ENCODE measurements around the gene NTNG1.

Gene NTNG1

GRCh38 chr1:107299521-107299920, 158.7 kb downstream of the NTNG1 start:
- no peak for DNase-seq (ENCODE audit: extremely low spot score)
- ChIA-PET CTCF (no interaction called here), POLR2A (no interaction called here)
- TF ChIP-seq L3MBTL2 (conservative IDR thresholded peaks at IDR 0.05) (no peak), FOXM1 (IDR thresholded peaks at IDR 0.05; ENCODE audit: borderline replicate concordance) (no peak), SUZ12 (IDR thresholded peaks at IDR 0.05) (no peak), LEF1 (IDR thresholded peaks at IDR 0.05; ENCODE audit: borderline replicate concordance) (no peak), TARDBP (IDR thresholded peaks at IDR 0.05) (no peak), PKNOX1 (IDR thresholded peaks at IDR 0.05) (no peak)

- TF ChIP-seq NFRKB (IDR thresholded peaks at IDR 0.05) (no peak), PKNOX1 (IDR thresholded peaks at IDR 0.05) (no peak), L3MBTL2 (conservative IDR thresholded peaks at IDR 0.05) (no peak), SUZ12 (IDR thresholded peaks at IDR 0.05) (no peak), CTBP1 (IDR thresholded peaks at IDR 0.05; ENCODE audit: borderline replicate concordance) (no peak), ELF4 (IDR thresholded peaks at IDR 0.05) (no peak)
- DNase-seq (ENCODE audit: extremely low spot score) = no peak
- CTCF ChIA-PET = no interaction called here
- POLR2A ChIA-PET = no interaction called here
These were observed 169.1 kb downstream of the NTNG1 start for GRCh38 chr1:107309962-107310361.

- TF ChIP-seq FOXM1 (IDR thresholded peaks at IDR 0.05; ENCODE audit: borderline replicate concordance) (no peak), SP1 (IDR thresholded peaks at IDR 0.05) (no peak), ZNF384 (IDR thresholded peaks at IDR 0.05) (no peak), FOXA1 (IDR thresholded peaks at IDR 0.05) (no peak), SUZ12 (IDR thresholded peaks at IDR 0.05) (no peak), PKNOX1 (IDR thresholded peaks at IDR 0.05) (no peak), CTBP1 (IDR thresholded peaks at IDR 0.05; ENCODE audit: borderline replicate concordance) (no peak), L3MBTL2 (conservative IDR thresholded peaks at IDR 0.05) (no peak), BHLHE40 (IDR thresholded peaks at IDR 0.05; ENCODE audit: borderline replicate concordance) (no peak)
- CTCF ChIA-PET = interaction anchor here (0.9 kb wide), 1 partner anchor 10 kb away, joined by 3 read pairs; no protein-coding TSS in a partner anchor
These were observed 174.8 kb downstream of the NTNG1 start for GRCh38 chr1:107315652-107316051.

GRCh38 chr1:107318932-107319331, 178.1 kb downstream of the NTNG1 start:
- no peak for TF ChIP-seq ARNT (IDR thresholded peaks at IDR 0.05)
- TF ChIP-seq FOXM1 (IDR thresholded peaks at IDR 0.05; ENCODE audit: borderline replicate concordance) = no peak
- TF ChIP-seq PKNOX1 (IDR thresholded peaks at IDR 0.05) = no peak
- TF ChIP-seq NFRKB (IDR thresholded peaks at IDR 0.05) = no peak
- TF ChIP-seq CTBP1 (IDR thresholded peaks at IDR 0.05; ENCODE audit: borderline replicate concordance) = no peak
- TF ChIP-seq BHLHE40 (IDR thresholded peaks at IDR 0.05; ENCODE audit: borderline replicate concordance) = no peak
- ChIA-PET CTCF (no interaction called here), POLR2A (interaction anchor here (0.6 kb wide), 1 partner anchor 804 kb away, joined by 3 read pairs; no protein-coding TSS in a partner anchor)
- no peak for DNase-seq (ENCODE audit: extremely low spot score)

More at GRCh38 chr1:107315652-107316051, 174.8 kb downstream of the NTNG1 start:
- POLR2A ChIA-PET = no interaction called here
- DNase-seq (ENCODE audit: extremely low spot score) = no peak

- CTCF ChIA-PET = interaction anchor here (0.7 kb wide), 1 partner anchor 833 kb away, joined by 5 read pairs; no protein-coding TSS in a partner anchor
- no peak for DNase-seq (ENCODE audit: extremely low spot score)
- POLR2A ChIA-PET = no interaction called here
- no peak for TF ChIP-seq FOXA1 (IDR thresholded peaks at IDR 0.05)
- TF ChIP-seq ELF4 (IDR thresholded peaks at IDR 0.05) = no peak
- TF ChIP-seq ARNT (IDR thresholded peaks at IDR 0.05) = no peak
- TF ChIP-seq HDGF (IDR thresholded peaks at IDR 0.05; ENCODE audit: borderline replicate concordance) = no peak
These were observed 182.9 kb downstream of the NTNG1 start for GRCh38 chr1:107323784-107324183.

- no peak for DNase-seq (ENCODE audit: extremely low spot score)
- ChIA-PET POLR2A (no interaction called here), CTCF (no interaction called here)
- no peak for TF ChIP-seq ARNT (IDR thresholded peaks at IDR 0.05)
- TF ChIP-seq SUZ12 (IDR thresholded peaks at IDR 0.05) = no peak
These were observed 186.1 kb downstream of the NTNG1 start for GRCh38 chr1:107326824-107327445.

- DNase-seq (ENCODE audit: extremely low spot score) = no peak
- TF ChIP-seq ARNT (IDR thresholded peaks at IDR 0.05) (no peak), FOXM1 (IDR thresholded peaks at IDR 0.05; ENCODE audit: borderline replicate concordance) (no peak), ZNF384 (IDR thresholded peaks at IDR 0.05) (no peak), L3MBTL2 (conservative IDR thresholded peaks at IDR 0.05) (no peak)
- ChIA-PET POLR2A (no interaction called here), CTCF (no interaction called here)
These were observed 186.6 kb downstream of the NTNG1 start for GRCh38 chr1:107327446-107327845.

Measured in HEK293T (cell line).